GM12865 (cell line): ENCODE measurements around the gene TMEM208.

Source experiments
- DNase-seq: peaks from one replicate; pipeline ENCODE4 v3.0.0; 2010; ENCODE audit warnings: low read depth
- H3K4me3 ChIP-seq: 2 replicates; pipeline ENCODE4 v1.5.1; 2011; ENCODE audit warnings: mild to moderate bottlenecking, low read depth, low read length, control low read depth
- TF ChIP-seq, protein P1 (sequence below): IDR thresholded peaks from 2 replicates; pipeline ENCODE4 v1.5.1; 2011; ENCODE audit warnings: low read length, control low read depth, low read depth, inconsistent platforms; ENCODE audit not compliant: insufficient read depth; ENCODE audit errors: missing control alignments

TMEM208 gene

DNA sequence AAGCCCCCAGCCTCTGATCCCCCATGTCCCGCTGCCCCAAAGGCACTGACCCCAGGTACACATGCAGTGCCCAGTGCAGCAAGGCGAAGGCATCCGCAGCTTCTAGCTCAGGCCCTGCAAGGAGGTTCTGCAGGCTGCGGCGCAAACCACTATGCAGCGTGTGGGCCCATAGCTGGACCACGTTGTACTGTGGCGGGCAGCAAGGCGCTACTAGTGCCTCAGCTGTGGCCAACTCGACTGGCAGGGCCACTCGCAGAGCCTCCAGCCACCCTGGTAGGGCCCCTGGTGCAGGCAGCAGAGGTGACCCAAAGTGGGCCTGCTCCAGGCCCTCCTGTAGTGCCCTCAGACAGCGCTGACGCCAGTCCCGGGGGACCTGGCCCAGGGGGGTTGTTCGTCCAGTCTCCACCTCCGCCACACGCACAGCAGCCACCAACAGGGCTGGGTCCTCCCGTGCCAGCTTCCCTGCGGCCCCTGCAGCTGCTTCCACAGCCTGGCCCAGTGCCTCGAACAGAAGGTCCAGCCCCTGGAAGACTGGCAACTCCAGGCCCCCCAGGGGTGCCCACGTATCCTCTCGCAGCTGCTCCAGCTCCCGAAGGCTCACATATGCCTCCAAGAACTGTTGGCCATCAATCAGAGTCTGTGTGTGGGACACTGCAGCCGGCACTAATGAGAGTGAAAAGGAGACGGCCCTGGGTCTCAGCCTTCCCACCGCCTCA lies 39.6 kb upstream of the TMEM208 start:
- H3K4me3 ChIP-seq, result no peak overlapping the region
- TF ChIP-seq, protein P1, sequence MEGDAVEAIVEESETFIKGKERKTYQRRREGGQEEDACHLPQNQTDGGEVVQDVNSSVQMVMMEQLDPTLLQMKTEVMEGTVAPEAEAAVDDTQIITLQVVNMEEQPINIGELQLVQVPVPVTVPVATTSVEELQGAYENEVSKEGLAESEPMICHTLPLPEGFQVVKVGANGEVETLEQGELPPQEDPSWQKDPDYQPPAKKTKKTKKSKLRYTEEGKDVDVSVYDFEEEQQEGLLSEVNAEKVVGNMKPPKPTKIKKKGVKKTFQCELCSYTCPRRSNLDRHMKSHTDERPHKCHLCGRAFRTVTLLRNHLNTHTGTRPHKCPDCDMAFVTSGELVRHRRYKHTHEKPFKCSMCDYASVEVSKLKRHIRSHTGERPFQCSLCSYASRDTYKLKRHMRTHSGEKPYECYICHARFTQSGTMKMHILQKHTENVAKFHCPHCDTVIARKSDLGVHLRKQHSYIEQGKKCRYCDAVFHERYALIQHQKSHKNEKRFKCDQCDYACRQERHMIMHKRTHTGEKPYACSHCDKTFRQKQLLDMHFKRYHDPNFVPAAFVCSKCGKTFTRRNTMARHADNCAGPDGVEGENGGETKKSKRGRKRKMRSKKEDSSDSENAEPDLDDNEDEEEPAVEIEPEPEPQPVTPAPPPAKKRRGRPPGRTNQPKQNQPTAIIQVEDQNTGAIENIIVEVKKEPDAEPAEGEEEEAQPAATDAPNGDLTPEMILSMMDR, result no peak
- no peak for DNase-seq

DNA sequence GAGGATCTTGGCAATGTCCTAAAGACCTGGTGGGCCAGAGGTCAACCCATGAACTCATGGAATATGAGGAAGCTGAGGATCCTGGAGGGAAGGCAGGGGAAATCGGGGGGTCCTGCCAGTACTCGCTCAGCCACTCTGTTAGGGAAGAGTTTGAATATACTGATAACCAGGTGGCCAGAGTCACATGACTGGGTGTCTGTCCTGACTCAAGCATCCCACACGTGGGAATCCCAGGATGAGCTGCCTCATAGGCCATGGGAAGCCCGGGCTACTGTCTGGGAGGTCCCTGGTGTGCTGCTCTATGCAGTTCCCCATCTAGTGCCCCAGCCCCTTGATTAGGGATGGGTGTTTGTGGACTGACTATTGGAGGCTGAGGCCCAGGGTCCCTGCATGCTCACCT lies 38.6 kb upstream of the TMEM208 start:
- TF ChIP-seq, protein P1, result no peak
- no peak for DNase-seq

DNA sequence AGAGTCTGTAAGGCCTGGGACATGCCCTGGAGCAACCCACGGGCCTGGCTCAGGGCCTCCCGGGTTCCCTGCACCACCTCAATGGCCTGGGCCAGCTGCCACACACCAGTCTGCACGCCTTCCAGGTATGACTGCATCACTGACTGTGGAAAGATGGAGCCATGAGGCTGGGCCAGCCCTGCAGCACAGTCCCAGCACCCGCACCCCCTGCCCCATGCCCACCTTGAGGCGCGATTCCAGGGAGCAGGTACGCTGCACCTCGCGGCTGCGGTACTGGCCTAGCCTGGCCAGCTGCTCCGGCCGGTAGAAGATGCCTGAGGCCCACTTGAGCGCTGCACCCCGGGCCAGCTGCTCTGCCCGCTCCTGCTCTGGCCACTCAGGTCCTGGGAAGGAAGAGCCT lies 38.1 kb upstream of the TMEM208 start:
- TF ChIP-seq, protein P1, result no peak
- no peak for DNase-seq

More for the DNA sequence above, 38.6 kb upstream of the TMEM208 start:
- H3K4me3 ChIP-seq, result no peak overlapping the region

DNA sequence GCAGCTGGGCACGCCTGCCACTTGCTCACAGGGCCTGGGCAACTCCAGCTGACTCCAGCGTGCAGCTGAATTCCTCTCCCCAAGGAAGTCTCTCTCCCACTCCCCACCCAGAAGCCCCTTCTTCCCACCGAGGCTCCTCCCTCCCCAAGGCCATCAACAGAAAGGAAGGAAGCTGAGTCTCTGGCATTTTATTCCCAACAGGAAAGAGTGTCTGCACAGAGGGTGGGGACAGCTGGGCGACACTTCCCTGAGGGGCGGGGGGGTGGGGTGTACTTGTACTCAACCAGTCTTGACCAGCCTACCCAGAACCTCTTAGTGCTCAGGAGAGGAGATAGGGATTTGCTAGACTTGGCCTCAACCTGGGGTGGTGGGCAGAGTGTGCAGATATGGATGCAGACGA lies 36.9 kb upstream of the TMEM208 start, which contains the start of gene EXOC3L1:
Gene EXOC3L1, minus strand, starts transcription at position 96 of the 400 bp plus-strand sequence. CDS start 460 bp downstream, outside the sequence.
- H3K4me3 ChIP-seq, result no peak within 1 kb of the TSS
- TF ChIP-seq, protein P1, result no peak
- no peak for DNase-seq

More for the DNA sequence above, 38.1 kb upstream of the TMEM208 start:
- no peak overlapping the region for H3K4me3 ChIP-seq

DNA sequence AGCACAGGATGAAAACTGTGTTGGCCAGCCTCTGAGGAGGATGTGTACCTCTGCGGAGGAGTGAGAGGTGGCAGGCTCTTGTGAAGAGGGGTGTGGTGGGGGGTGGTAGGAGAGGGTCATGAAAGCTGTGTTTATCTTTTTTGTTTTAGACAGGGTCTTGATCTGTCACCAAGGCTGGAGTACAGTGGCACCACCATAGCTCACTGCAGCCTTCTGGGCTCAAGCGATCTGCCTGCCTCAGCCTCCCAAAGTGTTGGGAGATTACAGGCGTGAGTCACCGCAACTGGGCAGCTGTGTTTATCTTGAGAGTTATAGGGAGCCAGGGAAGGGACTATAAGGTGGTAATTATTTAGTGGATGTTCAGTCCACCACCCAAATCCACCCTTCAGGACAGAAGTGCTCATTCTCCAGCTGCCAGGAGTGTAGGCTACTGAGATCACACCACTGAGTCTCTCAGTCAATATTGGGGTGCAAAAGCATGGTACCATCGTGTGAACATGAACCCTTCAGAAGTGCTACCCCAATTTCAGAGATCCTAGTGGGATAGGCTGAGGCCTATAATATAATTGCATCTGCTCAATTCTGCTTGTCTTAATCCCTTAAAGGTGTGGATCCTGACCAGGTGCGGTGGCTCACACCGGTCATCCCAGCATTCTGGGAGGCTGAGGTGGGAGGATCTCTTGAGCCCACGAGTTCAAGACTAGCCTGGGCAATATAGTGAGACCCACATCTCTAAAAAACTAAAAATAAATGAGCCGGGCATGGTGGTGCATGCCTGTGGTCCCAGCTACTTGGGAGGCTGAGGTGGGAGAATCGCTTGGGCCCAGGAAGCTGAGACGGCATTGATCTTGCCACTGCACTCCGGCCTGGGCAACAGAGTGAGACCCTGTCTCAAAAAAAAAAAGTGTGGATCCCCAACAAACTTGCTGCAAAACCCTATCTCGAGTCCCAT lies 36.2 kb upstream of the TMEM208 start:
- TF ChIP-seq, protein P1, result no peak
- no peak for DNase-seq
- H3K4me3 ChIP-seq, result no peak overlapping the region

DNA sequence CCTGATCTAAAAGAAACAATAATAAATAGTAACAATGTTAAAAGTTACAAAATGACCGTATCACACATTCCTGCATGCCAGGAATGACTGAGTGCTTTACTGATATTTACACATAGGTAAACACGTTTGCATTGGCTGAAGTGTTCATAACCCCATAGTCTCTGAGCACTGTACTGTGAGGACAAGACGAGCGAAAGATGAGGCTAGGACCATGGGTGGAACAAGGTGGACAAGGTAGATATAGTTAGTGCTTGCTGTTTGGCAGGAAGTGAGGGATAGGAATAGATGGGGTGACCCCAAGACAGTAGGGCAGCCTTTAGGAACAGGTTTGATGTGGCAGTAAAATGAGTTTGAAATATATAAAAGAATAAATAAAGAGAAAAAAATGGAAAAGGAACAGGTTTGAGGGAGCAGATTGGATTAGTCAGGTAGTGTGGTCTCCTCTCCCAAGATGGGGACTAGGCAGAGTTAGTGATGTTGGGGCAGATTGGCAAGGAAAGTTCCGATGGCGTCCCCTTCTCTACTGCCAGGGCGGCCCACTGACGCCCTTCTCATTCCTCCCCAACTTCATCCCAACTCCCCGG lies 35.4 kb upstream of the TMEM208 start:
- TF ChIP-seq, protein P1, result no peak
- peak overlapping the region; percentile 52 for H3K4me3 ChIP-seq
- no peak for DNase-seq
